NCI-H774 (cell line): ENCODE measurements around the gene BCL7C.
A peak's percentile ranks its signal among the peaks of the same experiment; 100 is the strongest.
"Not testable (repeated sequence)": the region's sequence is repeated elsewhere in the genome, so short reads cannot be mapped to it uniquely, and the experiment has no call there.

Experiments
- DNase-seq: peaks from one replicate; lab custom pipeline; 2025; lab: John Stamatoyannopoulos, UW

Gene BCL7C

GRCh38 chr16:30893744-30894539, at the start of gene BCL7C:
Gene BCL7C, minus strand, starts transcription at chr16:30894077. Its CDS starts 133 bp downstream, at chr16:30893944.
- peak; percentile 84 for DNase-seq

DNA sequence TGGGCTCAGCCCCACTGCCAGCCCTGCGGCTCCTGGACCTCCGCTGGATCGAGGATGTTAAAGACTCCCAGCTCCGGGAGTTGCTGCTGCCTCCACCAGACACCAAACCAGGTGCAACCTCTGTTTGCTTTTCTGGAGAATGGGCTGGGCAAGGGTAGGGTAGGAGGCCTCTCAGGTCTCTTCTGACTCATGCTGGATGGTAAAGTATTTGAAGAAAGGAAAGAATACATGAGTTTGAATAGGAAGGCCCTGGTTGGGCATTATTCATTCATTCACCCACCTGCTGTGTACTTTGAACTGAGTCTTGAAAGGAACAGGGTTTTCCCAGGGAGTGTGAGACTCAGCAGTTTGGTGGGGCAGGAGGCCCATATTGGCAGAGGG, 48.5 kb upstream of the BCL7C start:
- DNase-seq = no peak

DNA sequence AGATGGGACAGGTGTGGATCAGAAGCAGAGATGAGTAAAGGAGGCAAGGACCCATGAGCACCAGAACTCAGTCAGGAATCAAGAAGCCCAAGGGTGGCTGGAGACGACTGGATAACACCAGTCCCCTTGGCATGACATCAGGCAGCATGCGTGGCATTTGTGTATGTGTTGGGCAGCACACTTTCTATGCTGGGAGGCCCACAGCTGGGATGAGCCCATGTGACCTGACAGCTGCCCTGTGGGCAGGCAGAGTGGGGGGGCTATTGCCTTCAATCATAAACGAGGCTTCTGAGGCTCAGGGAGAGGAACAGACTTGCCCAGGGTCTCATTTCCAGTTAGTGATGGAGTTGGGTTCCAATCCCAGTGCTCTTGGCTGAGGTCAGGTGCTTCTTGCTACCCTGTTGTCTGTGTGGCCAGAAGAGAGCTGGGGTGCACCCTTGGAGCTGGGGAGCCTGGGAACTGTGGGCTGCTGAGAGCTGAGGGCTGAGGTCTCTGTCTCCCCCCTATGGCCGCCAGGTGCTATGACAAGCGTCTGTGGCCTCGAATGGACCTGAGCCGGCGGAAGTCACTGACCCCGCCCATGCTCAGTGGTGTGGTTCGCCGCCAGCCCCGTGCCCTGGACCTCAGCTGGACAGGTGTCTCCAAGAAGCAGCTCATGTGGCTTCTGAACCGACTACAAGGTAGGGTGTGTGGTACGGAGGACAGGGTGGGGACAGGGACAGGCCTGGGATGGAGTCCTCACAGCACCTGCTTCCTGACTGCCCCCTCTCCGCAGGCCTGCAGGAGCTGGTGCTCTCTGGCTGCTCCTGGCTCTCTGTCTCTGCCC, 47.9 kb upstream of the BCL7C start:
- DNase-seq = peak; percentile 56

GRCh38 chr16:30939571-30939970, 45.7 kb upstream of the BCL7C start:
- DNase-seq = not testable (repeated sequence)

- DNase-seq = no peak
Observed at GRCh38 chr16:30937692-30938091, 43.8 kb upstream of the BCL7C start.

- DNase-seq = peak; percentile 29
Observed at GRCh38 chr16:30934827-30935557, 41.1 kb upstream of the BCL7C start.

- DNase-seq = no peak
Observed at GRCh38 chr16:30931068-30931650, 37.3 kb upstream of the BCL7C start.

- DNase-seq = no peak
Observed at GRCh38 chr16:30930160-30930571, 36.3 kb upstream of the BCL7C start.

DNA sequence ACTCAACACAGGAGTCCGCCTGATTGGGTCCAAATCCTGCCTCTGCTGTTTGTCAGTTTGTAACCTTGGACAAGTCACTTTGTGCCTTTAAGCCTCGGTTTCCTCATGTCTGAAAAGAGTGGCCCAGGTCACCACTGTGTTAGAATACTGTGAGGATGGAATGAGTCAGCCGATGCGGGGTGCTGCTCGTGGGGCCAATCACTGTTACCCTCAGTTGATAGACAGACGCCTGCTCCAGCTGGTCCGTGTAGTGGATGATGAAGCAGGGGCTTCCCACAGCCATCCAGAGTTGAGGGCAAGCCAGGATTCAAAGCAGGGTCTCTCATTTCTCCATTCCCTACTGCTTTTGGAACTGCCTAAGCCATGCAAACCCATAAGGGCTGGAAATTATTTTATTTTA, 35.3 kb upstream of the BCL7C start:
- no peak for DNase-seq

GRCh38 chr16:30928390-30928789, 34.5 kb upstream of the BCL7C start:
- no peak for DNase-seq

DNA sequence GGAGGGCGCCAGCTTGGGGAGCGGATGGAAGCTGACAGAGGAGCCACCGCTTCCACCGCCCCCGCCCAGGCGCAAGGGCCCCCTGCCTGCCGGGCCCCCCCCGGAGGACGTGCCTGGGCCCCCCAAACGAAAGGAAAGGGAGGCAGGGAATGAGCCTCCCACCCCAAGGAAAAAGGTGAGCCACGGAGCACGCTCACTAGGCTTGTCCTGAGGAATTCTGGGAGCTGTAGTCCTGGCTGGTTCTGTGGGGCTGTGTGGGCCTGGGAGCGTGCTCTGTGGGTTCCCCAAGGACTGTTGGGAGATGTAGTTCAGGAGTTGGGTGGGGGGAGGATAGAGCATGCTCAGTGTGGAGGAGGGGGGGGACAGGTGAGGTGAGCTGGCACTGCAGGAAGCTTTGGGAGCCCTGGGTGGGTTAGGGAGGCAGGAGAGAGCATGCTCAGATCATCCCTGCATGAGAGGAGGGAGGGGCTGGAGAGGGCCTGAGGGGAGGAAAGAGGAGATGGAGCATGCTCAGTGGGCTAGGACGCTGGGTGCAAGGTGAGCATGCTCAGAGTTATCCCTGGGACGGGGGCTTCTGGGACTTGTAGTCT, 34.0 kb upstream of the BCL7C start:
- DNase-seq = peak; percentile 89

GRCh38 chr16:30926937-30927788, 33.3 kb upstream of the BCL7C start:
- DNase-seq = no peak

DNA sequence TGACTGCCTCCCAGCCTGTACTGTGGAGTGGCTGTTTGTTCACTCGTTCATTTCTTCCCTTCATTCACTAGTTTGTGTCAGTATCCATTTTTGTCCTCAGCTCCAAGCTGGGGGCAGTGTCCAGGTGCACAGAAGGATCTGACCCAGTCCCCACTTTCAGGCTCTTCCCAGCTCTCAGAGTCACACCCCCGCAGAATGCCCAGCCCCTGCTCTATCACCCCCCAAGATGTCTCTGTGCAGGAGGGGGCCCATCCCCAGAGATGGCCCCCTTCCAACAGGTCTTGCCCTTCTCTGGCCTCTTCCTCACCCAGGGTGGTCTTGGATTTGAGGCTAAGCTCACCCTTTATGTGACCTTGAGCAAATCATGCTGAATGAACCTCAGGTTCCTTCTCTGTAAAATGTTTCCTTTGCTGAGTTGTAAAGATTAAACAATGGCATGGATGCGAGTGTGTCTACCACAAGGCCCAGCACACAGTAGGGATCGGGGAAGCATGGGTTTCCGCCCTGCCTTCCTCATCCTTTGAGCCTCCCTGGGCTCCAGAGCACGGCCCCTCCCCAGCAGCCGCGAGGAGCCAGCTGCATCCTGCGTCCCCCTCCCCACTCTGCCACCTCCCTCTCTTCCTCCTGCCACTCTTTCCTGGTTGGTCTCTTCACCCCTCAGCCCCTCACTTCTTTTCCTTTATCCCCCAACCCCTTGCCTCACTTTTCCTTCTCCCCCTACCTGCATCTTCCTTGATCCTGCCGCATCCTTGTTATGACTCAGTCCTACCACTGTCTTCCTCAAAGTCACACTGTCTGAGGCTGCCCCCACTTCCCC, 32.3 kb upstream of the BCL7C start:
- no peak for DNase-seq

DNA sequence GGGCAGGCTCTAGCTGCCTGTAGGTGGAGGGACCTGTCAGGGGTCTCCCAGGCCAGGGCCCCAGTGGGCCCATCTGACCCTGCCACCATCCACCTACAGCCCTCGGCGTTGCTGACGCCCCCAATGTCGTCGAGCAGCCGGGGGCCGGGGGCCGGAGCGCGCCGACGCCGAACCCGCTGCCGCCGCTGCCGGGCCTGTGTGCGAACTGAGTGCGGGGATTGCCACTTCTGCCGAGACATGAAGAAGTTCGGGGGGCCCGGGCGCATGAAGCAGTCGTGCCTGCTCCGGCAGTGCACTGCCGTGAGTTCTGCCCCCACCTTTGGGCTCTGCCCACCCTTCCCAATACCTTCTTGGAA, 31.7 kb upstream of the BCL7C start:
- DNase-seq = no peak

DNA sequence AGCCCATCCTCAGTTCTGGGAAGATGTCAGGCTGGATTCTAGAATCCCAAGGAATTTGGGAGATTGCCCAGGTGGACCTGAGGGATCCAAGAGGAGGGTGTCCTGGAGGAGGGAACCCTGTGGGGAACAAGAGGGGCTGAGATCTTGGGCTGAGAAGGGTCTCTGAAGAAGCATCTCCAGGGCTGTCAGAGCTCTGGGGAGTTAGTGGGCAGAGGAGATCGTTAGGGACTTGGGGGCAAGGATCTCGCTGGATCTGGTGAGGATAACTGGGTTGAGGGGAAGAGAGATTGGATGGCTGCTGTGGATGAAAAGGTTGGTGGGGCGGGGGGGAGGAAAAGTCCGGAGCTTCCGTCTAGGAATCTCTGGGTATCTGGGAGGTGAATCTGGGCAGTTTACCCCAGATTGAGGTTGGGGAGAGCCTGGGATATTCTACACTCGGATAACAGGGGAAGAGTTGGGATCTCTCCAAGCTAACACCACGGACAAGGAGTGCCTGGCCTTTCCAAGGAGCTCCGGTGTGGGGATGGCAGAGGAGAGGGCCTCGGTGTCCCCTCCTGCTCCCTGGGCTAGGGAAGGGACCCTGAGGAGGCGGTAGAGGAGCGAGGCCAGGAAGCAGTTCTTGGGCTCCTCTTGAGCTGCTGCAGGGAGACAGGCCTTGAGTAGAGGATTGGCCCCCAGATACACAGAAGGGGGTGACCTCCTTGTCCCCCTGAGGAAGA, 31.2 kb upstream of the BCL7C start:
- no peak for DNase-seq

DNA sequence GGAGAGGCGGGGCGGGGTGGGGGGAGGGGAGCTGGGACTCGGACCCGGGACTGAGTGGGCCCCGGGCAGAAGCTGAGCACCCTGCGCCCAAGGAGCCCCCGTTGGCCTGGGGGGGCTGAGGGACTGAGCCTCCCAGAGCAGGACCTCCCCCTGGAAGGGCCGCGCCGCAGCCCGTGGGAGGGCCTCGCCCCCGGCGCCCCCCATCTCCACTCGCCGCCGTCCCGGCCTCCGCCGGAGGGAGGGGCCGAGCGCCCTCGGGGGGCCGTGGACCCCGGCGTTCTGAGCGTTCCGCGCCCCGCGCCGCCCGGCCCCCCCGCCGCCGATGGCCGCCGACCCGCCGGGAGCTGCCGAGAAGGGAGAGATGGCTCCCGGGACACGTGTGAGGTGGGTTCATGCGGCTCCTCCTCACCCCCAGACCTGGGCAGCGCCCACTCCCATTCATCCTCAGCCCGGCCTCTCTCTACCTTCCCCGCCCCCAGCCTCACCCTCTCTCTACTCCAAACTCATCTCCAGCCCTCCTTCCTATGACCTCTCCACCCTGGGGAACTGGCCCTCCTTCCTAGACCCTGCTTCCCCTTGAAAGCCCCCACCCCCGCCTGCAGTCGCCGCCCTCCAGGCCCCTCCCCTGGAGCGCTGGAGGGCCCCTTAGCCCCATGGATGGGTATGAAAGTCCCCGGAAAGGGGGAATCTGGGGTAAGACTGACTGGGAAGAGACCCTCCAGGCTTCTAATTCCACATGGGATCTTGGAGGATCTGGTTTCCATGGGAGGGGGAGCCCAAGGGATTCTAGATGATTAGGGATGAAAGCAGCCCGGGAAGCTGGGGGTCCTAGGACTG, 30.4 kb upstream of the BCL7C start:
- DNase-seq = no peak

DNA sequence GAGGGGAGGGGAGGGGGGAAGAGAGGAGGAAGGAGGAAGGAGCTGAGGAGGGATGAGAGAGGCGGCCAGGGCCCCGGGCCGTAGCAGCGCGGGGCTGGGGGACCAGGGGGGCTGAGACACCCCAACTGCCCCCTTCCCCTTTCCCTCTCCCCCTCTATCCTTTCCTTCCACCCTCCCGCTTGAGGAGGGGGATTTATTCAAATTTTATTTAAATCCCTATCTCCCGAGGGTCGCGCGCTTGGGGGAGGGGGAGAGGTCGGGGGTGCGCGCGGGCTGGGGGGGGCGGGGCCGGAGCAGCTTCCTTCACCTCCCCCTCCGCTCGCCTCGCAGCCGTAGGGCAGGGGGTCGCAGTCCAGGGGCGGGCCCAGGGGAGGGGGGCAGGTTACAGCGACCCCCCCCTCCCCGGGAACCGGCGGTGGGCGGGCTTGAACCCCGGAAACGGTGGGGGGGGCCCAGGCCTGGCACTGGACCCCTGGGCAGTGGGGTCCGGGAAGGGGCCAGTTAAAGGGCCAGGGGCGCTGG, 29.7 kb upstream of the BCL7C start, which contains the start of gene FBXL19:
Gene FBXL19 (plus strand): TSS at position 19 of the 522 bp plus-strand sequence. CDS start 2,183 bp downstream, outside the sequence.
- DNase-seq = no peak

DNA sequence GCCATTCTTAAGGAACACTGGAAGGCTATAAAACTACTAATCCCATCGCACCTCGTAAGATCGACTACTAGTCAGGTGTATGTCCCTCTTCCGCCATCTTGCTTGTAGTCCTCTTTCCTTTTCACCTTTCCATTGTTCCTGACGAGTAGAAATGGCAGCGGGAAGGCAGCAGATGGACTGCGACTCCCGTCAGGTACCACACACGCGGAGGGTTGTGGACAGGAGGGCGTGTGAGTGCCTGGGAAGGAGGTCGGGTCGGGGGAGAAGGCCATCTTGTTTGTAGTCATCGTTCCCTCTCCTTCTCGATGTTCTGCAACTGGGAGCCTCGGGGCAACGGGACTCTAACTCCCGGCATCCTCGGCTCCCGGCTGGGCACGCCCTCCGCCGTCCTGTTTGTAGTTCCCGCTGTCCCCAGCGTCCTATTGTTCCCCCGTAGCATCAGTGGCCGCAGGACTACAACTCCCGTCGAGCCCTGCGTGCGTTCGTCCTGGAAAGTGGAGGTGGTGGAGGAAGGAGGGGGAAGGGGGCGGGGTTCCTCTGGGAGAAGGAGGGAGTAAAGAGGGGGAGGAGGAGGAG, 29.2 kb upstream of the BCL7C start:
- peak; percentile 99 for DNase-seq
